ENCODE measurements around the gene CIRBP. TPM values are rescaled to one million over a fixed set of nuclear protein-coding genes. Genes with fewer than 3 reads are reported as not detected.

Gene CIRBP
- total RNA-seq, 1 donor from 2014 or later, result 184 TPM

DNA sequence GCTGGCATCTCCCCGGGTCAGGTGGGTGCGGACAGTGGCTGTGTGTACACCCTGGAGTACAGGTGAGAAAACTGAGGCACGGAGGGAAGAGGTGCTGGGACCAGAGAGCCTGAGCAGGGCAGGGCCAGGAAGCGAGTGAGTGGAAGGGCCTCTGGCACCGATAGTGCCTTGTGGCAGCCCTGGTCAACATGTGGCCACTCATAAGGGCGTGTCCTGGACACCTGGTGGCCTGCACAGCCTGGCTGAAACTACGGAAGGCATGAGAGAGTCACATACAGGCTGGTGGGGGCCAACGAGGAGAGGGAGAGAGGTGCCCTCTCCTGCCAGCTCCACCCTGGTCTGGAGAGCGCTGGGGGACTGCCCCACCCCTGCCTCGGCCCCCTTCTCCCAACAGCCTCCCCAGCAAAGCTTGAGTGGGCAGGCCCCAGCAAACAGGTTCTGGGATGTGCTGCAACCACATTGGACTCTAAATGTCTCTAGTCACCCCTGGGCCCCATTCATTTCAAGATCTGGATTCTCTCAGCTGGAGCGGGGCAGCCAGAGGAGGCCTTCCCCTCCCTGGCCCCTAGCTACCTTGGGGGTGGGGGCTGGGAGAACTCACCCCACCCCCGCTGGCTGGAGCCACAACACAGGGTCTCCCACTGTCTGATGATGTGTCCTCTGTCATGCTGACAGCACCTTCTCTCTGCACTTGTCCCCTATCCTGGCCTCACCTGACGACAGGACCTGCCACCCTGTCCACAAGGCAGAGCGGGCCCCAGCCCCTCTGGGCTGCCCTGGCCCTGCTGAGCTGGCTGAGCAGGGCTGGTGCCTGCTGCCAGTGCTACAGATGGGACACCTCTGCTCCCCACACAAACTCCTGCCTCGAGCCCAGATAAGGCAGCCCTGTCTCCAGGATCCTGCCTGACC lies 37.1 kb upstream of the CIRBP start:
- peaks cover 11% of the 10 kb centered on the region for H3K4me1 Mint-ChIP-seq (ENCODE audit: low read depth, unreplicated experiment)
- H3K9ac ChIP-seq (ENCODE audit: low read length), result peak overlapping the region; percentile 19
- peaks cover 45% of the 10 kb centered on the region for H4K20me1 ChIP-seq (ENCODE audit: insufficient read depth, low read length)
- no peaks in the 10 kb centered on the region for H3K27me3 ChIP-seq (ENCODE audit: insufficient read depth, low read length)
- no peak for DNase-seq (ENCODE audit: low read depth)
- H3K36me3 Mint-ChIP-seq (ENCODE audit: low read depth, unreplicated experiment), result peaks cover 7% of the 10 kb centered on the region
- no peaks in the 10 kb centered on the region for H3K27me3 Mint-ChIP-seq (ENCODE audit: low read depth, unreplicated experiment)
- FAIRE-seq, result no peak
- H3K4me3 ChIP-seq (ENCODE audit: insufficient read depth, low read depth, low read length), result no peak overlapping the region
- peaks cover 21% of the 10 kb centered on the region for H3K4me1 ChIP-seq (ENCODE audit: insufficient read depth, low read length)
- peak overlapping the region; percentile 15 for H3K4me2 ChIP-seq (ENCODE audit: low read length)
- no peak for TF ChIP-seq EZH2 (IDR thresholded peaks at IDR 0.05; ENCODE audit: insufficient read depth, low read length)
- TF ChIP-seq, protein P1, sequence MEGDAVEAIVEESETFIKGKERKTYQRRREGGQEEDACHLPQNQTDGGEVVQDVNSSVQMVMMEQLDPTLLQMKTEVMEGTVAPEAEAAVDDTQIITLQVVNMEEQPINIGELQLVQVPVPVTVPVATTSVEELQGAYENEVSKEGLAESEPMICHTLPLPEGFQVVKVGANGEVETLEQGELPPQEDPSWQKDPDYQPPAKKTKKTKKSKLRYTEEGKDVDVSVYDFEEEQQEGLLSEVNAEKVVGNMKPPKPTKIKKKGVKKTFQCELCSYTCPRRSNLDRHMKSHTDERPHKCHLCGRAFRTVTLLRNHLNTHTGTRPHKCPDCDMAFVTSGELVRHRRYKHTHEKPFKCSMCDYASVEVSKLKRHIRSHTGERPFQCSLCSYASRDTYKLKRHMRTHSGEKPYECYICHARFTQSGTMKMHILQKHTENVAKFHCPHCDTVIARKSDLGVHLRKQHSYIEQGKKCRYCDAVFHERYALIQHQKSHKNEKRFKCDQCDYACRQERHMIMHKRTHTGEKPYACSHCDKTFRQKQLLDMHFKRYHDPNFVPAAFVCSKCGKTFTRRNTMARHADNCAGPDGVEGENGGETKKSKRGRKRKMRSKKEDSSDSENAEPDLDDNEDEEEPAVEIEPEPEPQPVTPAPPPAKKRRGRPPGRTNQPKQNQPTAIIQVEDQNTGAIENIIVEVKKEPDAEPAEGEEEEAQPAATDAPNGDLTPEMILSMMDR (IDR thresholded peaks at IDR 0.05; ENCODE audit: insufficient read depth, low read depth, low read length), result no peak
- H3K9me3 Mint-ChIP-seq (ENCODE audit: unreplicated experiment), result no peaks in the 10 kb centered on the region
- peak overlapping the region; percentile 59 for H3K27ac Mint-ChIP-seq (ENCODE audit: unreplicated experiment)
- H3K9me3 ChIP-seq (ENCODE audit: insufficient read depth, low read depth, low read length), result no peaks in the 10 kb centered on the region
- peaks cover 3% of the 10 kb centered on the region for H3K36me3 ChIP-seq (ENCODE audit: insufficient read depth, low read length)
- H3K27ac ChIP-seq (ENCODE audit: low read depth, low read length), result no peak overlapping the region
- peaks cover 13% of the 10 kb centered on the region for H3K79me2 ChIP-seq (ENCODE audit: insufficient read depth, low read length)
- no peak overlapping the region for H3K4me3 Mint-ChIP-seq (ENCODE audit: unreplicated experiment)
- no peak overlapping the region for H2AFZ ChIP-seq (ENCODE audit: low read depth, low read length)

DNA sequence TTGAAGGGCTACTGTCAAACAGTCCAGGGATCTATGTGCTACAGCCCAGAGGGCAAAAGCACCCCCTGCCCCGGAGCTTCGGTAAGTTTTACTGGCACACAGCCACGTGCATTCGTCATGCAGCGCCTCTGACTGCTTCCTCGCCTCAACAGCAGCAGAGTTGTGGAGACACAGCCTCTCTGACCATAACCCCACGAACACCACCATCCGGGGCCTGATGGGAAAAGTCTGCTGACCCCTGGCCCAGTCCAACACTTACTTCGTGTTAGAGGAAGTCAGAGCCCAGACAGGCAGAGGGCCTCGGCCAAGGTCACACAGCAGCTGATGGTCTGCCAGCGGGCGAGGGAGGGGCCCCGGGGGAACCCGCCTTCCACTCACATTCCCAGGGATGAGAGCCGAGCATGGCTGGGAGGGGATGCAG lies 36.5 kb upstream of the CIRBP start:
- Mint-ChIP-seq H3K4me3 (ENCODE audit: unreplicated experiment) (no peak overlapping the region), H3K27me3 (ENCODE audit: low read depth, unreplicated experiment) (no peaks in the 10 kb centered on the region), H3K9me3 (ENCODE audit: unreplicated experiment) (no peaks in the 10 kb centered on the region), H3K36me3 (ENCODE audit: low read depth, unreplicated experiment) (peaks cover 7% of the 10 kb centered on the region), H3K4me1 (ENCODE audit: low read depth, unreplicated experiment) (peaks cover 11% of the 10 kb centered on the region), H3K27ac (ENCODE audit: unreplicated experiment) (peak overlapping the region; percentile 58)
- DNase-seq (ENCODE audit: low read depth), result peak; percentile 46
- Histone ChIP-seq H3K4me1 (ENCODE audit: insufficient read depth, low read length) (peaks cover 21% of the 10 kb centered on the region), H3K27ac (ENCODE audit: low read depth, low read length) (no peak overlapping the region), H3K9ac (ENCODE audit: low read length) (peak overlapping the region; percentile 19), H4K20me1 (ENCODE audit: insufficient read depth, low read length) (peaks cover 45% of the 10 kb centered on the region), H3K4me2 (ENCODE audit: low read length) (peak overlapping the region; percentile 15), H3K79me2 (ENCODE audit: insufficient read depth, low read length) (peaks cover 13% of the 10 kb centered on the region), H2AFZ (ENCODE audit: low read depth, low read length) (no peak overlapping the region), H3K27me3 (ENCODE audit: insufficient read depth, low read length) (no peaks in the 10 kb centered on the region), H3K36me3 (ENCODE audit: insufficient read depth, low read length) (peaks cover 3% of the 10 kb centered on the region), H3K4me3 (ENCODE audit: insufficient read depth, low read depth, low read length) (no peak overlapping the region), H3K9me3 (ENCODE audit: insufficient read depth, low read depth, low read length) (no peaks in the 10 kb centered on the region)
- FAIRE-seq, result no peak
- TF ChIP-seq EZH2 (IDR thresholded peaks at IDR 0.05; ENCODE audit: insufficient read depth, low read length), result no peak
- TF ChIP-seq, protein P1 (IDR thresholded peaks at IDR 0.05; ENCODE audit: insufficient read depth, low read depth, low read length), result no peak

All from astrocyte (in vitro differentiated cells and primary cell).